HepG2 (cell line): ENCODE measurements around the gene MAP3K3. TPM values are rescaled to one million over a fixed set of nuclear protein-coding genes. Genes with fewer than 3 reads are reported as not detected.
A peak's percentile ranks its signal among the peaks of the same experiment; 100 is the strongest.

Experiments
- ATF7-NPFF ChIP-seq: sonication (generic); formaldehyde crosslinking; IDR thresholded peaks from 2 replicates; pipeline ENCODE4 v1.8.1; 2023; ENCODE audit warnings: mild to moderate bottlenecking, low read depth, missing genetic modification reagents, moderate library complexity
- ELF3 ChIP-seq: IDR thresholded peaks from 2 replicates; pipeline ENCODE4 v1.6.1; 2016; ENCODE audit warnings: missing genetic modification reagents, missing compliant biosample characterization
- HIVEP1 ChIP-seq: sonication (generic); formaldehyde crosslinking; IDR thresholded peaks from 2 replicates; pipeline ENCODE4 v1.4.0; 2020; ENCODE audit warnings: mild to moderate bottlenecking, missing genetic modification reagents
- ISL2 ChIP-seq: sonication (generic); formaldehyde crosslinking; IDR thresholded peaks from 2 replicates; pipeline ENCODE4 v1.5.0; 2020; ENCODE audit warnings: missing genetic modification reagents
- KAT8 ChIP-seq: IDR thresholded peaks from 2 replicates; pipeline ENCODE4 v1.6.1; 2016; ENCODE audit warnings: missing genetic modification reagents, missing compliant biosample characterization
- RFX1 ChIP-seq: fragments of 450-650 bp; IDR thresholded peaks from 2 replicates; pipeline ENCODE4 v1.6.1; 2017
- TP53 ChIP-seq: sonication (generic); formaldehyde crosslinking; conservative IDR thresholded peaks from 2 replicates; pipeline ENCODE4 v1.4.0; 2020; ENCODE audit warnings: missing genetic modification reagents
- XRCC5 ChIP-seq: fragments of 200-400 bp; formaldehyde crosslinking; optimal IDR thresholded peaks from 2 replicates; pipeline ENCODE3; 2017; ENCODE audit warnings: mild to moderate bottlenecking, low read length
- YEATS2 ChIP-seq: sonication (generic); formaldehyde crosslinking; IDR thresholded peaks from 2 replicates; pipeline ENCODE4 v1.4.0; 2020; ENCODE audit warnings: missing genetic modification reagents, borderline replicate concordance
- ZNF230 ChIP-seq: sonication (generic); formaldehyde crosslinking; IDR thresholded peaks from 2 replicates; pipeline ENCODE4 v1.4.0; 2020; ENCODE audit warnings: mild to moderate bottlenecking, missing genetic modification reagents
- ZNF3 ChIP-seq: IDR thresholded peaks from 2 replicates; pipeline ENCODE4 v1.7.0; 2017; ENCODE audit warnings: inconsistent platforms
- ZNF317 ChIP-seq: sonication (generic); formaldehyde crosslinking; IDR thresholded peaks from 2 replicates; pipeline ENCODE4 v1.5.0; 2020; ENCODE audit warnings: mild to moderate bottlenecking, missing genetic modification reagents
- ZNF343 ChIP-seq: sonication (generic); formaldehyde crosslinking; IDR thresholded peaks from 2 replicates; pipeline ENCODE4 v1.4.0; 2020; ENCODE audit warnings: mild to moderate bottlenecking, missing genetic modification reagents
- ZNF543 ChIP-seq: sonication (generic); formaldehyde crosslinking; IDR thresholded peaks from 2 replicates; pipeline ENCODE4 v1.4.0; 2020; ENCODE audit warnings: mild to moderate bottlenecking, missing genetic modification reagents
- ZNF607 ChIP-seq: sonication (generic); formaldehyde crosslinking; IDR thresholded peaks from 2 replicates; pipeline ENCODE4 v1.5.1; 2020; ENCODE audit warnings: missing genetic modification reagents, mild to moderate bottlenecking, borderline replicate concordance
- ZNF780A ChIP-seq: sonication (generic); formaldehyde crosslinking; IDR thresholded peaks from 2 replicates; pipeline ENCODE4 v1.8.0; 2022; ENCODE audit warnings: mild to moderate bottlenecking, missing genetic modification reagents, moderate library complexity
- ZNF891 ChIP-seq: sonication (generic); formaldehyde crosslinking; IDR thresholded peaks from 2 replicates; pipeline ENCODE4 v1.5.0; 2020; ENCODE audit warnings: mild to moderate bottlenecking, missing genetic modification reagents
- polyA plus RNA-seq, 8 experiments: library from polyadenylated mRNA; depleted of rRNA in 3 of 8; stranded (reverse) in 7 of 8; unstranded in 1 of 8; fragments of >200 nt; fragmentation: Illumina TruSeq in 4 of 8; extraction: Trizol in 4 of 8; gene quantifications; 2 replicates each; pipeline versions ENCODE4 v1.2.1 to v1.2.3, GENCODE V29; 2011 to 2016; ENCODE audit warnings: low read depth in 4 of 8, missing spikeins in 1 of 8, mixed read lengths in 1 of 8; ENCODE audit not compliant: insufficient read depth in 1 of 8
- total RNA-seq, 5 experiments: library from RNA; depleted of rRNA; stranded (reverse); fragments of >200 nt; fragmentation: Illumina TruSeq; extraction: Trizol; gene quantifications; 2 replicates each; pipeline ENCODE4 v1.2.3, GENCODE V29; 2016; ENCODE audit warnings: low read depth in 1 of 5
- TF ChIP-seq, protein P1 (sequence below): sonication (generic); formaldehyde crosslinking; IDR thresholded peaks from 2 replicates; pipeline ENCODE4 v1.8.0; 2022; ENCODE audit warnings: mild to moderate bottlenecking, missing genetic modification reagents, moderate library complexity
- TF ChIP-seq, protein P2 (sequence below): IDR thresholded peaks from 2 replicates; pipeline ENCODE4 v1.6.1; 2016
- TF ChIP-seq, protein P3 (sequence below): sonication (generic); formaldehyde crosslinking; IDR thresholded peaks from 2 replicates; pipeline ENCODE4 v1.9.0; 2022; ENCODE audit warnings: low read depth, missing genetic modification reagents
- TF ChIP-seq, protein P4 (sequence below): sonication (generic); formaldehyde crosslinking; IDR thresholded peaks from 2 replicates; pipeline ENCODE4 v1.4.0; 2020; ENCODE audit warnings: mild to moderate bottlenecking, missing genetic modification reagents
- TF ChIP-seq, protein P5 (sequence below): fragments of 450-650 bp; IDR thresholded peaks from 2 replicates; pipeline ENCODE4 v1.6.1; 2017
- TF ChIP-seq, protein P6 (sequence below): sonication (generic); formaldehyde crosslinking; IDR thresholded peaks from 2 replicates; pipeline ENCODE4 v1.5.0; 2020; ENCODE audit warnings: missing genetic modification reagents

The MAP3K3 gene
- total and polyA plus RNA-seq, 2 of the 13 experiments (the other 11 are each of a cell fraction or from before 2014, with no cell fraction given): 17.7 to 21.8 TPM

DNA sequence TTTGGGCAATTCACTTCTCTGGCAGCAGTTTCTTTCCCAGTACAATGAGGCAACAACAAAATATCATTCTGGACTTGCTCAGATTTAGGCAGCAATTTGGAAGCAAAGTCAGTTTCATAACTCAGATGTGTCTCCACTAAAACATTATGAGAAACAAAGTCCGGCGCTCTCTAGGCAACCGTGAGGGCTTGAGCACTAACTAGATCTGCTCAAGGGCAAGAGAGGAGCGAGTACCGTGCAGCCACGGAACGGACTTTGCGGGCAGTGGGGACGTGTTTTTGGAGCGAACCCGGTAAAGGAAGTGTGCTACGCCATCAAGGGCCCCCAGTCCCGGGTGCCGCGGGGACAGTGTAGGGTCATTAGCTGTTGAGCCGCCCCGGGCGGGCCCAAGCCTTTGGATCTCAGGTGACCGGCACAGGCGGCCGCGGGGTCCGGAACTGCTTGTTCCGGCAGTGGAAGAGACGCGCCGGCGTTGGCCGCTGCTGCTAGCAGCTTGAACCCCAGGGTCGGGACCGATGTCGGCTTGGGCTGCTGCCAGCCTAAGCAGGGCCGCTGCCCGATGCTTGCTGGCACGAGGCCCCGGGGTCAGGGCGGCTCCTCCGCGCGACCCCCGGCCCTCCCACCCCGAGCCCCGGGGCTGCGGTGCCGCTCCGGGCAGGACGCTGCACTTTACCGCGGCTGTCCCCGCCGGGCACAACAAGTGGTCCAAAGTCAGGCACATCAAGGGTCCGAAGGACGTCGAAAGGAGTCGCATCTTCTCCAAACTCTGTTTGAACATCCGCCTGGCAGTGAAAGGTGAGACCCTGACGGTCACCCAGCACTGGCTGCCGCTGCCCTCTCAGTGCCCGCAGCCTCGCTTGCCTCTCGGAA lies 21.4 kb upstream of the MAP3K3 start, which contains the start of gene TACO1 (continued):
- TF ChIP-seq, protein P1, sequence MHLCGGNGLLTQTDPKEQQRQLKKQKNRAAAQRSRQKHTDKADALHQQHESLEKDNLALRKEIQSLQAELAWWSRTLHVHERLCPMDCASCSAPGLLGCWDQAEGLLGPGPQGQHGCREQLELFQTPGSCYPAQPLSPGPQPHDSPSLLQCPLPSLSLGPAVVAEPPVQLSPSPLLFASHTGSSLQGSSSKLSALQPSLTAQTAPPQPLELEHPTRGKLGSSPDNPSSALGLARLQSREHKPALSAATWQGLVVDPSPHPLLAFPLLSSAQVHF (CRISPR knock-in tag): 0 out of 2 replicates have a peak, but pooled peaks have one; percentile 61
- TF ChIP-seq HIVEP1 (CRISPR knock-in tag): peak; percentile 82
- TF ChIP-seq KAT8: peak; percentile 100
- TF ChIP-seq ZNF780A (CRISPR knock-in tag): peak; percentile 47; the same call in 1 of the 2 replicates
- TF ChIP-seq, protein P2, sequence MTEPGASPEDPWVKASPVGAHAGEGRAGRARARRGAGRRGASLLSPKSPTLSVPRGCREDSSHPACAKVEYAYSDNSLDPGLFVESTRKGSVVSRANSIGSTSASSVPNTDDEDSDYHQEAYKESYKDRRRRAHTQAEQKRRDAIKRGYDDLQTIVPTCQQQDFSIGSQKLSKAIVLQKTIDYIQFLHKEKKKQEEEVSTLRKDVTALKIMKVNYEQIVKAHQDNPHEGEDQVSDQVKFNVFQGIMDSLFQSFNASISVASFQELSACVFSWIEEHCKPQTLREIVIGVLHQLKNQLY (CRISPR knock-in tag): peak; percentile 72
- TF ChIP-seq TP53: peak; percentile 95
- no peak; the same call in none of the 2 replicates for TF ChIP-seq ZNF543 (CRISPR knock-in tag)
- TF ChIP-seq ZNF607 (CRISPR knock-in tag): peak; percentile 92
- peak; percentile 99 for TF ChIP-seq YEATS2
- TF ChIP-seq, protein P3, sequence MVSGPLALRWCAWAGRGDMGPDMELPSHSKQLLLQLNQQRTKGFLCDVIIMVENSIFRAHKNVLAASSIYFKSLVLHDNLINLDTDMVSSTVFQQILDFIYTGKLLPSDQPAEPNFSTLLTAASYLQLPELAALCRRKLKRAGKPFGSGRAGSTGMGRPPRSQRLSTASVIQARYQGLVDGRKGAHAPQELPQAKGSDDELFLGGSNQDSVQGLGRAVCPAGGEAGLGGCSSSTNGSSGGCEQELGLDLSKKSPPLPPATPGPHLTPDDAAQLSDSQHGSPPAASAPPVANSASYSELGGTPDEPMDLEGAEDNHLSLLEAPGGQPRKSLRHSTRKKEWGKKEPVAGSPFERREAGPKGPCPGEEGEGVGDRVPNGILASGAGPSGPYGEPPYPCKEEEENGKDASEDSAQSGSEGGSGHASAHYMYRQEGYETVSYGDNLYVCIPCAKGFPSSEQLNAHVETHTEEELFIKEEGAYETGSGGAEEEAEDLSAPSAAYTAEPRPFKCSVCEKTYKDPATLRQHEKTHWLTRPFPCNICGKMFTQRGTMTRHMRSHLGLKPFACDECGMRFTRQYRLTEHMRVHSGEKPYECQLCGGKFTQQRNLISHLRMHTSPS: no peak
- TF ChIP-seq ATF7-NPFF (CRISPR knock-in tag): no peak; the same call in none of the 2 replicates
- no peak; the same call in 1 of the 2 replicates for TF ChIP-seq ZNF891 (CRISPR knock-in tag)
- TF ChIP-seq, protein P4, sequence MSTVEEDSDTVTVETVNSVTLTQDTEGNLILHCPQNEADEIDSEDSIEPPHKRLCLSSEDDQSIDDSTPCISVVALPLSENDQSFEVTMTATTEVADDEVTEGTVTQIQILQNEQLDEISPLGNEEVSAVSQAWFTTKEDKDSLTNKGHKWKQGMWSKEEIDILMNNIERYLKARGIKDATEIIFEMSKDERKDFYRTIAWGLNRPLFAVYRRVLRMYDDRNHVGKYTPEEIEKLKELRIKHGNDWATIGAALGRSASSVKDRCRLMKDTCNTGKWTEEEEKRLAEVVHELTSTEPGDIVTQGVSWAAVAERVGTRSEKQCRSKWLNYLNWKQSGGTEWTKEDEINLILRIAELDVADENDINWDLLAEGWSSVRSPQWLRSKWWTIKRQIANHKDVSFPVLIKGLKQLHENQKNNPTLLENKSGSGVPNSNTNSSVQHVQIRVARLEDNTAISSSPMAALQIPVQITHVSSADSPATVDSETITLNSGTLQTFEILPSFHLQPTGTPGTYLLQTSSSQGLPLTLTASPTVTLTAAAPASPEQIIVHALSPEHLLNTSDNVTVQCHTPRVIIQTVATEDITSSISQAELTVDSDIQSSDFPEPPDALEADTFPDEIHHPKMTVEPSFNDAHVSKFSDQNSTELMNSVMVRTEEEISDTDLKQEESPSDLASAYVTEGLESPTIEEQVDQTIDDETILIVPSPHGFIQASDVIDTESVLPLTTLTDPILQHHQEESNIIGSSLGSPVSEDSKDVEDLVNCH: no peak
- peak; percentile 100 for TF ChIP-seq XRCC5
- TF ChIP-seq ZNF230 (CRISPR knock-in tag): 0 out of 2 replicates have a peak, but pooled peaks have one; percentile 81
- peak; percentile 33; the same call in 1 of the 2 replicates for TF ChIP-seq ZNF3 (CRISPR knock-in tag)
- peak; percentile 88 for TF ChIP-seq ELF3 (CRISPR knock-in tag)
- TF ChIP-seq, protein P5, sequence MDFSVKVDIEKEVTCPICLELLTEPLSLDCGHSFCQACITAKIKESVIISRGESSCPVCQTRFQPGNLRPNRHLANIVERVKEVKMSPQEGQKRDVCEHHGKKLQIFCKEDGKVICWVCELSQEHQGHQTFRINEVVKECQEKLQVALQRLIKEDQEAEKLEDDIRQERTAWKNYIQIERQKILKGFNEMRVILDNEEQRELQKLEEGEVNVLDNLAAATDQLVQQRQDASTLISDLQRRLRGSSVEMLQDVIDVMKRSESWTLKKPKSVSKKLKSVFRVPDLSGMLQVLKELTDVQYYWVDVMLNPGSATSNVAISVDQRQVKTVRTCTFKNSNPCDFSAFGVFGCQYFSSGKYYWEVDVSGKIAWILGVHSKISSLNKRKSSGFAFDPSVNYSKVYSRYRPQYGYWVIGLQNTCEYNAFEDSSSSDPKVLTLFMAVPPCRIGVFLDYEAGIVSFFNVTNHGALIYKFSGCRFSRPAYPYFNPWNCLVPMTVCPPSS: no peak
- peak; percentile 90 for TF ChIP-seq ISL2 (CRISPR knock-in tag)
- peak; percentile 69 for TF ChIP-seq ZNF343 (CRISPR knock-in tag)
- TF ChIP-seq ZNF317 (CRISPR knock-in tag): peak; percentile 83
- TF ChIP-seq RFX1: no peak
- TF ChIP-seq, protein P6, sequence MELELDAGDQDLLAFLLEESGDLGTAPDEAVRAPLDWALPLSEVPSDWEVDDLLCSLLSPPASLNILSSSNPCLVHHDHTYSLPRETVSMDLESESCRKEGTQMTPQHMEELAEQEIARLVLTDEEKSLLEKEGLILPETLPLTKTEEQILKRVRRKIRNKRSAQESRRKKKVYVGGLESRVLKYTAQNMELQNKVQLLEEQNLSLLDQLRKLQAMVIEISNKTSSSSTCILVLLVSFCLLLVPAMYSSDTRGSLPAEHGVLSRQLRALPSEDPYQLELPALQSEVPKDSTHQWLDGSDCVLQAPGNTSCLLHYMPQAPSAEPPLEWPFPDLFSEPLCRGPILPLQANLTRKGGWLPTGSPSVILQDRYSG: peak; percentile 92; the same call in 1 of the 2 replicates
